ENCODE measurements around the gene KCNA5. TPM values are rescaled to one million over a fixed set of nuclear protein-coding genes. Genes with fewer than 3 reads are reported as not detected.

The KCNA5 gene
- total and polyA plus RNA-seq, 2 of the 4 experiments (the other 2 are of a cell fraction) = not detected

DNA sequence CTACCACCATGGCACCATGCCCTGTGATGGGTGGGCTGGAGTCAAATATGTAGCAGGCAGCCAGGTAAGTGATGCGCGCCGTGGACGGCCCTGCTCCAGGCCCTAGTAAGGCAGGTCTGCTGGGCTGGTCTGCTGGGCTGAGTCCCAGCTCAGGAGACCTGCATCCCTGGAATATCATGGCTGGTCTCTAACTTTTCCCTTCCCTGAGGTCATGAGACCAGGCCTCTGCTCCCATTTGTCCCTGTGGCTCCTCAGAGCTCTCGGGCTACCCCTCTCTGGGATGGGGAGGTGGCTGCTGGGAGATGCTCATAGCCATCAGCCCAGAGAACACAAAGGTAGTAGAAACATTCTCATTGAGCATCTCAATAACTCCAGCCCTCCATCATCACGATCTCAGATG, 19.8 kb upstream of the KCNA5 start:
- no peaks in the 10 kb centered on the region for H3K9me3 ChIP-seq (ENCODE audit: control insufficient read depth, insufficient read depth, low read length)
- no peak for DNase-seq
- intact Hi-C loops (cut with micrococcal nuclease) = loop anchor here (5.0 to 10.0 kb wide), 2 partner anchors 148 to 771 kb away; no protein-coding TSS in a partner anchor
- no peak overlapping the region for H3K9ac ChIP-seq (ENCODE audit: low read depth, low read length)
- no peaks in the 10 kb centered on the region for H3K4me1 ChIP-seq (ENCODE audit: control insufficient read depth, insufficient read depth, low read length)
- no peak overlapping the region for H3K23ac ChIP-seq (ENCODE audit: low read depth, low read length)
- no peaks in the 10 kb centered on the region for H3K9me1 ChIP-seq (ENCODE audit: insufficient read depth, low read length)
- no peak overlapping the region for H3K14ac ChIP-seq (replicated peaks; ENCODE audit: low read depth, low read length)
- H2AK9ac ChIP-seq (replicated peaks; ENCODE audit: low read depth, low read length, poor library complexity) = no peak overlapping the region
- no peak overlapping the region for H2BK20ac ChIP-seq (ENCODE audit: low read depth, low read length)
- BruUV-seq (replicated peaks) = no TSS peak
- H3K4me2 ChIP-seq (ENCODE audit: low read depth, low read length) = no peak overlapping the region
- H2AK5ac ChIP-seq (ENCODE audit: low read depth, low read length) = no peak overlapping the region
- H4K5ac ChIP-seq (ENCODE audit: low read depth, low read length) = no peak overlapping the region
- TF ChIP-seq RFX5 (IDR thresholded peaks at IDR 0.05; ENCODE audit: low read depth, low read length) (no peak), CHD1 (IDR thresholded peaks at IDR 0.05; ENCODE audit: low read depth, low read length) (no peak), SMC3 (IDR thresholded peaks at IDR 0.05; ENCODE audit: low read depth, low read length) (no peak), MAZ (IDR thresholded peaks at IDR 0.05; ENCODE audit: borderline replicate concordance, low read depth, low read length) (no peak), BHLHE40 (IDR thresholded peaks at IDR 0.05; ENCODE audit: low read depth, low read length) (no peak), MXI1 (IDR thresholded peaks at IDR 0.05; ENCODE audit: borderline replicate concordance, low read depth, low read length) (no peak), RAD21 (IDR thresholded peaks at IDR 0.05; ENCODE audit: low read length) (no peak), RCOR1 (IDR thresholded peaks at IDR 0.05; ENCODE audit: insufficient replicate concordance, low read length) (no peak), NFE2L2 (IDR thresholded peaks at IDR 0.05; ENCODE audit: low read depth, low read length) (no peak), CEBPB (IDR thresholded peaks at IDR 0.05; ENCODE audit: low read depth, low read length) (no peak), FOS (IDR thresholded peaks at IDR 0.05; ENCODE audit: low read depth, low read length) (no peak), MAFK (IDR thresholded peaks at IDR 0.05; ENCODE audit: low read depth, low read length) (no peak), POLR2A (IDR thresholded peaks at IDR 0.05; ENCODE audit: low read depth, low read length) (no peak)
- TF ChIP-seq, protein P1, sequence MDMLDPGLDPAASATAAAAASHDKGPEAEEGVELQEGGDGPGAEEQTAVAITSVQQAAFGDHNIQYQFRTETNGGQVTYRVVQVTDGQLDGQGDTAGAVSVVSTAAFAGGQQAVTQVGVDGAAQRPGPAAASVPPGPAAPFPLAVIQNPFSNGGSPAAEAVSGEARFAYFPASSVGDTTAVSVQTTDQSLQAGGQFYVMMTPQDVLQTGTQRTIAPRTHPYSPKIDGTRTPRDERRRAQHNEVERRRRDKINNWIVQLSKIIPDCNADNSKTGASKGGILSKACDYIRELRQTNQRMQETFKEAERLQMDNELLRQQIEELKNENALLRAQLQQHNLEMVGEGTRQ (IDR thresholded peaks at IDR 0.05; ENCODE audit: low read depth, low read length) = no peak
- TF ChIP-seq, protein P2, sequence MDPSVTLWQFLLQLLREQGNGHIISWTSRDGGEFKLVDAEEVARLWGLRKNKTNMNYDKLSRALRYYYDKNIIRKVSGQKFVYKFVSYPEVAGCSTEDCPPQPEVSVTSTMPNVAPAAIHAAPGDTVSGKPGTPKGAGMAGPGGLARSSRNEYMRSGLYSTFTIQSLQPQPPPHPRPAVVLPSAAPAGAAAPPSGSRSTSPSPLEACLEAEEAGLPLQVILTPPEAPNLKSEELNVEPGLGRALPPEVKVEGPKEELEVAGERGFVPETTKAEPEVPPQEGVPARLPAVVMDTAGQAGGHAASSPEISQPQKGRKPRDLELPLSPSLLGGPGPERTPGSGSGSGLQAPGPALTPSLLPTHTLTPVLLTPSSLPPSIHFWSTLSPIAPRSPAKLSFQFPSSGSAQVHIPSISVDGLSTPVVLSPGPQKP (IDR thresholded peaks at IDR 0.05; ENCODE audit: borderline replicate concordance, low read depth, low read length) = no peak
- TF ChIP-seq, protein P3, sequence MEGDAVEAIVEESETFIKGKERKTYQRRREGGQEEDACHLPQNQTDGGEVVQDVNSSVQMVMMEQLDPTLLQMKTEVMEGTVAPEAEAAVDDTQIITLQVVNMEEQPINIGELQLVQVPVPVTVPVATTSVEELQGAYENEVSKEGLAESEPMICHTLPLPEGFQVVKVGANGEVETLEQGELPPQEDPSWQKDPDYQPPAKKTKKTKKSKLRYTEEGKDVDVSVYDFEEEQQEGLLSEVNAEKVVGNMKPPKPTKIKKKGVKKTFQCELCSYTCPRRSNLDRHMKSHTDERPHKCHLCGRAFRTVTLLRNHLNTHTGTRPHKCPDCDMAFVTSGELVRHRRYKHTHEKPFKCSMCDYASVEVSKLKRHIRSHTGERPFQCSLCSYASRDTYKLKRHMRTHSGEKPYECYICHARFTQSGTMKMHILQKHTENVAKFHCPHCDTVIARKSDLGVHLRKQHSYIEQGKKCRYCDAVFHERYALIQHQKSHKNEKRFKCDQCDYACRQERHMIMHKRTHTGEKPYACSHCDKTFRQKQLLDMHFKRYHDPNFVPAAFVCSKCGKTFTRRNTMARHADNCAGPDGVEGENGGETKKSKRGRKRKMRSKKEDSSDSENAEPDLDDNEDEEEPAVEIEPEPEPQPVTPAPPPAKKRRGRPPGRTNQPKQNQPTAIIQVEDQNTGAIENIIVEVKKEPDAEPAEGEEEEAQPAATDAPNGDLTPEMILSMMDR (conservative IDR thresholded peaks at IDR 0.05; ENCODE audit: low read depth, low read length) = no peak
- no peak overlapping the region for H4K8ac ChIP-seq (ENCODE audit: low read depth in 2 of 2, low read length in 2 of 2)
- H4K20me1 ChIP-seq (ENCODE audit: insufficient read depth, low read length) = no peaks in the 10 kb centered on the region
- peaks cover 31% of the 10 kb centered on the region for H3K27me3 ChIP-seq (ENCODE audit: control insufficient read depth, insufficient read depth, low read length)
- no peak overlapping the region for H4K91ac ChIP-seq (ENCODE audit: insufficient read depth, low read depth, low read length)
- CTCF ChIA-PET = no interaction called here
- in situ Hi-C loops (cut with MboI; ENCODE audit: low sequenced_read_pairs) = loop anchor here (5.0 kb wide), 1 partner anchor 63 kb away; no protein-coding TSS in a partner anchor
- WGBS, 2 experiments (ENCODE audit: extremely low coverage in 2 of 2, insufficient read length in 1 of 2) = no CpG with 5 or more reads among the region's 6 CpGs
- no peak overlapping the region for H3K27ac ChIP-seq (ENCODE audit: insufficient read depth, low read length)
- H3K18ac ChIP-seq (ENCODE audit: low read depth, low read length) = no peak overlapping the region
- no peak overlapping the region for H2BK5ac ChIP-seq (ENCODE audit: low read depth, low read length, poor library complexity, severe bottlenecking)
- no peak overlapping the region for H3K4ac ChIP-seq (ENCODE audit: low read depth, low read length)
- no peaks in the 10 kb centered on the region for H3K36me3 ChIP-seq (ENCODE audit: control insufficient read depth, insufficient read depth, low read length)
- POLR2A ChIA-PET (ENCODE audit: unreplicated experiment) = no interaction called here
- no peak overlapping the region for H2BK15ac ChIP-seq (ENCODE audit: low read depth, low read length)
- no peak overlapping the region for H3K56ac ChIP-seq (ENCODE audit: extremely low read depth, insufficient read depth, low read length)
- ATAC-seq (ENCODE audit: low read depth) = no peak
- no peak overlapping the region for H2BK120ac ChIP-seq (ENCODE audit: low read depth, low read length)
- H3K79me1 ChIP-seq (ENCODE audit: low read depth in 1 of 2, low read length in 2 of 2) = no peaks in the 10 kb centered on the region
- H2AFZ ChIP-seq (replicated peaks; ENCODE audit: low read length, poor library complexity) = no peak overlapping the region
- no peak overlapping the region for H3K4me3 ChIP-seq (ENCODE audit: insufficient read depth, low read depth, low read length)
- dilution Hi-C loops (cut with HindIII; ENCODE audit: low sequenced_read_pairs, unreplicated experiment) = no loop called here
